Liver (tissue), 9 donors: ENCODE results near the gene DNASE2. TPM values are rescaled to one million over a fixed set of nuclear protein-coding genes. Genes with fewer than 3 reads are reported as not detected.

Experiments used
- DNase-seq: peaks from one replicate; pipeline ENCODE4 v3.0.0-alpha.2; 2017; ENCODE audit warnings: low spot score
- H3K27ac ChIP-seq, 2 donors: one replicate each; pipeline ENCODE4 v1.7.0; 2013; ENCODE audit warnings: inconsistent platforms in 2 of 2, low read length in 2 of 2, control low read depth in 1 of 2, low read depth in 1 of 2, mild to moderate bottlenecking in 1 of 2
- H3K27me3 ChIP-seq, 4 donors: one replicate each; pipeline versions ENCODE4 v1.6.1 to v1.7.0; 2013; ENCODE audit warnings: low read length in 3 of 4, inconsistent platforms in 1 of 4, mild to moderate bottlenecking in 1 of 4, moderate library complexity in 1 of 4; ENCODE audit not compliant: control insufficient read depth in 4 of 4, insufficient read depth in 4 of 4
- H3K36me3 ChIP-seq, 4 donors: one replicate each; pipeline versions ENCODE4 v1.6.1 to v1.7.0; 2013; ENCODE audit warnings: low read length in 3 of 4, mild to moderate bottlenecking in 3 of 4, low read depth in 1 of 4, moderate library complexity in 1 of 4; ENCODE audit not compliant: control insufficient read depth in 4 of 4, insufficient read depth in 3 of 4
- H3K4me1 ChIP-seq, 4 donors: one replicate each; pipeline versions ENCODE4 v1.6.1 to v1.7.0; 2013; ENCODE audit warnings: low read length in 3 of 4, mild to moderate bottlenecking in 3 of 4, moderate library complexity in 1 of 4; ENCODE audit not compliant: control insufficient read depth in 4 of 4, insufficient read depth in 4 of 4
- H3K4me3 ChIP-seq, 3 donors: one replicate each; pipeline versions ENCODE4 v1.6.1 to v1.7.0; 2013; ENCODE audit warnings: low read length in 3 of 3, control low read depth in 1 of 3, low read depth in 1 of 3, mild to moderate bottlenecking in 1 of 3
- H3K9ac ChIP-seq, 2 donors: one replicate each; pipeline ENCODE4 v1.7.0; 2013; ENCODE audit warnings: low read length in 2 of 2, mild to moderate bottlenecking in 2 of 2, moderate library complexity in 2 of 2, control low read depth in 1 of 2, low read depth in 1 of 2
- H3K9me3 ChIP-seq, 4 donors: one replicate each; pipeline versions ENCODE4 v1.6.1 to v1.7.0; 2013; ENCODE audit warnings: low read length in 3 of 4; ENCODE audit not compliant: control insufficient read depth in 4 of 4
- ATF3 ChIP-seq: IDR thresholded peaks from 2 replicates; pipeline ENCODE4 v1.6.1; 2016; ENCODE audit warnings: antibody characterized with exemption
- CTCF ChIP-seq: fragments of 150-350 bp; IDR thresholded peaks from 2 replicates; pipeline ENCODE4 v1.5.1; 2017; ENCODE audit warnings: improper control_type of control experiment, low read depth, low read length; ENCODE audit not compliant: missing input control
- EGR1 ChIP-seq, 2 donors: IDR thresholded peaks; 2 replicates each; pipeline ENCODE4 v1.6.1; 2016 to 2018; ENCODE audit warnings: antibody characterized with exemption in 2 of 2, low read depth in 2 of 2
- FOXA1 ChIP-seq: IDR thresholded peaks from 2 replicates; pipeline ENCODE4 v1.6.1; 2016; ENCODE audit warnings: antibody characterized with exemption
- FOXA2 ChIP-seq: IDR thresholded peaks from 2 replicates; pipeline ENCODE4 v1.6.1; 2016; ENCODE audit warnings: antibody characterized with exemption
- GABPA ChIP-seq, 2 donors: IDR thresholded peaks in 1 of 2; conservative IDR thresholded peaks in 1 of 2; 2 replicates each; pipeline ENCODE4 v1.6.1; 2016; ENCODE audit warnings: antibody characterized with exemption in 2 of 2, mild to moderate bottlenecking in 1 of 2, moderate library complexity in 1 of 2
- HNF4A ChIP-seq, 2 donors: conservative IDR thresholded peaks; 2 replicates each; pipeline ENCODE4 v1.6.1; 2016; ENCODE audit warnings: antibody characterized with exemption in 2 of 2, mild to moderate bottlenecking in 2 of 2
- HNF4G ChIP-seq: IDR thresholded peaks from 2 replicates; pipeline ENCODE4 v1.6.1; 2016; ENCODE audit warnings: antibody characterized with exemption
- JUND ChIP-seq, 2 donors: IDR thresholded peaks; 2 replicates each; pipeline ENCODE4 v1.6.1; 2016; ENCODE audit warnings: antibody characterized with exemption in 2 of 2
- MAX ChIP-seq: IDR thresholded peaks from 2 replicates; pipeline ENCODE4 v1.6.1; 2016; ENCODE audit warnings: antibody characterized with exemption
- NR2F2 ChIP-seq: IDR thresholded peaks from 2 replicates; pipeline ENCODE4 v1.6.1; 2016; ENCODE audit warnings: antibody characterized with exemption
- RAD21 ChIP-seq, 2 donors: IDR thresholded peaks; 2 replicates each; pipeline ENCODE4 v1.6.1; 2016; ENCODE audit warnings: antibody characterized with exemption in 2 of 2, mild to moderate bottlenecking in 2 of 2
- REST ChIP-seq: IDR thresholded peaks from 2 replicates; pipeline ENCODE4 v1.6.1; 2016; ENCODE audit warnings: antibody characterized with exemption, mild to moderate bottlenecking
- RXRA ChIP-seq, 2 donors: IDR thresholded peaks; 2 replicates each; pipeline ENCODE4 v1.6.1; 2017 to 2018; ENCODE audit warnings: antibody characterized with exemption in 2 of 2, mild to moderate bottlenecking in 1 of 2
- SP1 ChIP-seq: IDR thresholded peaks from 2 replicates; pipeline ENCODE4 v1.6.1; 2018; ENCODE audit warnings: antibody characterized with exemption, mild to moderate bottlenecking
- TAF1 ChIP-seq: conservative IDR thresholded peaks from 2 replicates; pipeline ENCODE4 v1.6.1; 2016; ENCODE audit warnings: antibody characterized with exemption, mild to moderate bottlenecking
- YY1 ChIP-seq: IDR thresholded peaks from 2 replicates; pipeline ENCODE4 v1.6.1; 2016; ENCODE audit warnings: antibody characterized with exemption, mild to moderate bottlenecking
- ZBTB33 ChIP-seq: IDR thresholded peaks from 2 replicates; pipeline ENCODE4 v1.6.1; 2016; ENCODE audit warnings: antibody characterized with exemption
- WGBS: extraction: QIAGEN DNeasy Blood & Tissue Kit; methylation state at CpG from one replicate; pipeline ENCODE4 v1.1.7; 2013; 5-methylcytosine and 5-hydroxymethylcytosine counted together
- polyA plus RNA-seq, 2 donors: library from polyadenylated mRNA; stranded (reverse) in 1 of 2; unstranded in 1 of 2; fragments of 200-250 nt in 1 of 2; fragments of >200 nt in 1 of 2; fragmentation: Nextera tagmentation in 1 of 2; extraction: Ambion mirVana in 1 of 2; gene quantifications; one replicate each; pipeline versions ENCODE4 v1.2.1 to v1.2.3, GENCODE V29; 2013 to 2015
- total RNA-seq, 2 donors: library from RNA; depleted of rRNA; stranded (reverse); fragments of >200 nt; gene quantifications; one replicate each; pipeline ENCODE4 v1.2.3, GENCODE V29; 2014
- donor health status: healthy.
- donor health status: healthy.
- donor health status: healthy.
- donor health status: healthy.
- donor health status: healthy.

The DNASE2 gene
- total and polyA plus RNA-seq, 4 donors, result 11.3 to 18.4 (median 12.8) TPM

GRCh38 chr19:12930002-12930645 is 48.9 kb upstream of the DNASE2 start:
- Histone ChIP-seq H3K4me1 (peaks cover 4 to 22% (median 13%) of the 10 kb centered on the region in 4 donors), H3K4me3 (no peak overlapping the region), H3K27me3 (no peaks in the 10 kb centered on the region), H3K9ac (no peak overlapping the region), H3K36me3 (peaks cover 11 to 36% (median 24%) of the 10 kb centered on the region in 4 donors), H3K27ac (no peak overlapping the region), H3K9me3 (no peaks in the 10 kb centered on the region)
- no peak for TF ChIP-seq HNF4A (conservative IDR thresholded peaks at IDR 0.05)
- TF ChIP-seq JUND (IDR thresholded peaks at IDR 0.05), result no peak
- no peak for TF ChIP-seq NR2F2
- TF ChIP-seq CTCF, result no peak
- TF ChIP-seq HNF4G, result no peak
- TF ChIP-seq RXRA (IDR thresholded peaks at IDR 0.05), result no peak
- TF ChIP-seq GABPA (IDR thresholded peaks at IDR 0.05 in 1 of 2, conservative IDR thresholded peaks at IDR 0.05 in 1 of 2), result no peak
- no peak for TF ChIP-seq TAF1
- TF ChIP-seq MAX, result no peak
- no peak for TF ChIP-seq FOXA2
- TF ChIP-seq REST, result no peak
- no peak for TF ChIP-seq SP1
- TF ChIP-seq RAD21 (IDR thresholded peaks at IDR 0.05), result no peak
- no peak for TF ChIP-seq ATF3
- no peak for TF ChIP-seq ZBTB33
- no peak for TF ChIP-seq YY1
- TF ChIP-seq EGR1 (IDR thresholded peaks at IDR 0.05; ENCODE audit: low read depth in 2 of 2), result no peak
- no peak for TF ChIP-seq FOXA1
- 94% methylated on average over 19 of the region's 19 CpGs for WGBS
- DNase-seq, result no peak
